ENCODE data around the gene AGBL1. TPM values are rescaled to one million over a fixed set of nuclear protein-coding genes. Genes with fewer than 3 reads are reported as not detected.

The AGBL1 gene
- total and polyA plus RNA-seq, 4 donors: not detected

DNA sequence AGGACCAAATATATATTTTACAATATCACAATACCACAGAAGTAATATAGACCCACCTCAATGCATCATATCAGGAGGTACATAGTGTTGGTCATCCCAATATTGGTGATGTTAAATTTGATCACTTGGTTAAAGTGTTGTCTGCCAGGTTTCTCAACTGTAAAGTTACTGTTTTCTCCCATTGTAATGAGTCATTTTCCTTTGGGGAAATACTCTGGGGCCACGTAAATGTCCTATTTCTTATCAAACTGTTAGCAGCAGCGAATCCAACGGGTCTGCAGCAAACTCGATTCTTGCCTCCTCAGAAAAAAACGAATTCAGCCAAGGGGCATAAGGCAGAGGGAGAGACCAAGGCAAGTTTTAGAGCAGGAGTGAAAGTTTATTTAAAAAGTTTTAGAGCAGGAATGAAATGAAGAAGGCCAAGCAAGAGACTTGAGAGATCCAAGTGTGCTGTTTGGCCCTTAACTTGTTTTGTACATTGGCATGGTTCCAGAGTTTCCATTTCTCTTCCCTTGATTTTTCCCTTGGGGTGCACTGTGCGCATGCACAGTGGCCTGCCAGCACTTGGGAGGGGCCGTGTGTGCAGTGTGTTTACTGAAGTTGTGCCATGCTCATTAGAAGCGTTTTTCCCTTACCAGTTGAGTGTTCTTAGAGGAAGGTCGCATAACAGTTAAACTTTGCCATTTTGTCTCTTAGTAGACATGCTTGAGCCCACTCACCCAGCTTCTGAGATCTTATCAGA lies 512.5 kb downstream of the AGBL1 start:
- Histone ChIP-seq H3K36me3 (ENCODE audit: control insufficient read depth in 4 of 4, insufficient read depth in 3 of 4, low read depth in 1 of 4, low read length in 3 of 4) (no peaks in the 10 kb centered on the region), H3K27me3 (ENCODE audit: control insufficient read depth in 4 of 4, insufficient read depth in 4 of 4, low read length in 3 of 4) (peaks cover 0 to 3% (median 0%) of the 10 kb centered on the region in 4 donors), H3K27ac (ENCODE audit: low read depth in 1 of 2, low read length in 2 of 2) (no peak overlapping the region), H3K4me1 (ENCODE audit: control insufficient read depth in 4 of 4, insufficient read depth in 4 of 4, low read length in 3 of 4) (no peaks in the 10 kb centered on the region), H3K4me3 (ENCODE audit: low read depth in 1 of 3, low read length in 3 of 3) (no peak overlapping the region), H3K9me3 (ENCODE audit: control insufficient read depth in 4 of 4, low read length in 3 of 4) (no peaks in the 10 kb centered on the region), H3K9ac (ENCODE audit: low read depth in 1 of 2, low read length in 2 of 2) (no peak overlapping the region)
- 58% methylated on average over 9 of the region's 9 CpGs for WGBS
- DNase-seq (ENCODE audit: low spot score): no peak
- TF ChIP-seq, protein P1, sequence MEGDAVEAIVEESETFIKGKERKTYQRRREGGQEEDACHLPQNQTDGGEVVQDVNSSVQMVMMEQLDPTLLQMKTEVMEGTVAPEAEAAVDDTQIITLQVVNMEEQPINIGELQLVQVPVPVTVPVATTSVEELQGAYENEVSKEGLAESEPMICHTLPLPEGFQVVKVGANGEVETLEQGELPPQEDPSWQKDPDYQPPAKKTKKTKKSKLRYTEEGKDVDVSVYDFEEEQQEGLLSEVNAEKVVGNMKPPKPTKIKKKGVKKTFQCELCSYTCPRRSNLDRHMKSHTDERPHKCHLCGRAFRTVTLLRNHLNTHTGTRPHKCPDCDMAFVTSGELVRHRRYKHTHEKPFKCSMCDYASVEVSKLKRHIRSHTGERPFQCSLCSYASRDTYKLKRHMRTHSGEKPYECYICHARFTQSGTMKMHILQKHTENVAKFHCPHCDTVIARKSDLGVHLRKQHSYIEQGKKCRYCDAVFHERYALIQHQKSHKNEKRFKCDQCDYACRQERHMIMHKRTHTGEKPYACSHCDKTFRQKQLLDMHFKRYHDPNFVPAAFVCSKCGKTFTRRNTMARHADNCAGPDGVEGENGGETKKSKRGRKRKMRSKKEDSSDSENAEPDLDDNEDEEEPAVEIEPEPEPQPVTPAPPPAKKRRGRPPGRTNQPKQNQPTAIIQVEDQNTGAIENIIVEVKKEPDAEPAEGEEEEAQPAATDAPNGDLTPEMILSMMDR (IDR thresholded peaks at IDR 0.05; ENCODE audit: low read depth, low read length, missing input control): no peak
- no peak for TF ChIP-seq FOXA1 (IDR thresholded peaks at IDR 0.05)
- TF ChIP-seq TAF1 (conservative IDR thresholded peaks at IDR 0.05): no peak
- TF ChIP-seq, protein P2, sequence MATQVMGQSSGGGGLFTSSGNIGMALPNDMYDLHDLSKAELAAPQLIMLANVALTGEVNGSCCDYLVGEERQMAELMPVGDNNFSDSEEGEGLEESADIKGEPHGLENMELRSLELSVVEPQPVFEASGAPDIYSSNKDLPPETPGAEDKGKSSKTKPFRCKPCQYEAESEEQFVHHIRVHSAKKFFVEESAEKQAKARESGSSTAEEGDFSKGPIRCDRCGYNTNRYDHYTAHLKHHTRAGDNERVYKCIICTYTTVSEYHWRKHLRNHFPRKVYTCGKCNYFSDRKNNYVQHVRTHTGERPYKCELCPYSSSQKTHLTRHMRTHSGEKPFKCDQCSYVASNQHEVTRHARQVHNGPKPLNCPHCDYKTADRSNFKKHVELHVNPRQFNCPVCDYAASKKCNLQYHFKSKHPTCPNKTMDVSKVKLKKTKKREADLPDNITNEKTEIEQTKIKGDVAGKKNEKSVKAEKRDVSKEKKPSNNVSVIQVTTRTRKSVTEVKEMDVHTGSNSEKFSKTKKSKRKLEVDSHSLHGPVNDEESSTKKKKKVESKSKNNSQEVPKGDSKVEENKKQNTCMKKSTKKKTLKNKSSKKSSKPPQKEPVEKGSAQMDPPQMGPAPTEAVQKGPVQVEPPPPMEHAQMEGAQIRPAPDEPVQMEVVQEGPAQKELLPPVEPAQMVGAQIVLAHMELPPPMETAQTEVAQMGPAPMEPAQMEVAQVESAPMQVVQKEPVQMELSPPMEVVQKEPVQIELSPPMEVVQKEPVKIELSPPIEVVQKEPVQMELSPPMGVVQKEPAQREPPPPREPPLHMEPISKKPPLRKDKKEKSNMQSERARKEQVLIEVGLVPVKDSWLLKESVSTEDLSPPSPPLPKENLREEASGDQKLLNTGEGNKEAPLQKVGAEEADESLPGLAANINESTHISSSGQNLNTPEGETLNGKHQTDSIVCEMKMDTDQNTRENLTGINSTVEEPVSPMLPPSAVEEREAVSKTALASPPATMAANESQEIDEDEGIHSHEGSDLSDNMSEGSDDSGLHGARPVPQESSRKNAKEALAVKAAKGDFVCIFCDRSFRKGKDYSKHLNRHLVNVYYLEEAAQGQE (IDR thresholded peaks at IDR 0.05): no peak
- no peak for TF ChIP-seq HNF4G (IDR thresholded peaks at IDR 0.05)
- TF ChIP-seq YY1 (IDR thresholded peaks at IDR 0.05): no peak
- TF ChIP-seq JUND (IDR thresholded peaks at IDR 0.05): no peak
- no peak for TF ChIP-seq SP1 (IDR thresholded peaks at IDR 0.05)
- TF ChIP-seq, protein P3, sequence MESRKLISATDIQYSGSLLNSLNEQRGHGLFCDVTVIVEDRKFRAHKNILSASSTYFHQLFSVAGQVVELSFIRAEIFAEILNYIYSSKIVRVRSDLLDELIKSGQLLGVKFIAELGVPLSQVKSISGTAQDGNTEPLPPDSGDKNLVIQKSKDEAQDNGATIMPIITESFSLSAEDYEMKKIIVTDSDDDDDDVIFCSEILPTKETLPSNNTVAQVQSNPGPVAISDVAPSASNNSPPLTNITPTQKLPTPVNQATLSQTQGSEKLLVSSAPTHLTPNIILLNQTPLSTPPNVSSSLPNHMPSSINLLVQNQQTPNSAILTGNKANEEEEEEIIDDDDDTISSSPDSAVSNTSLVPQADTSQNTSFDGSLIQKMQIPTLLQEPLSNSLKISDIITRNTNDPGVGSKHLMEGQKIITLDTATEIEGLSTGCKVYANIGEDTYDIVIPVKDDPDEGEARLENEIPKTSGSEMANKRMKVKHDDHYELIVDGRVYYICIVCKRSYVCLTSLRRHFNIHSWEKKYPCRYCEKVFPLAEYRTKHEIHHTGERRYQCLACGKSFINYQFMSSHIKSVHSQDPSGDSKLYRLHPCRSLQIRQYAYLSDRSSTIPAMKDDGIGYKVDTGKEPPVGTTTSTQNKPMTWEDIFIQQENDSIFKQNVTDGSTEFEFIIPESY (IDR thresholded peaks at IDR 0.05): no peak
- no peak for TF ChIP-seq GABPA (IDR thresholded peaks at IDR 0.05 in 1 of 2, conservative IDR thresholded peaks at IDR 0.05 in 1 of 2)
- no peak for TF ChIP-seq RAD21 (IDR thresholded peaks at IDR 0.05)
- no peak for TF ChIP-seq MAX (IDR thresholded peaks at IDR 0.05)
- TF ChIP-seq ATF3 (IDR thresholded peaks at IDR 0.05): no peak
- no peak for TF ChIP-seq RXRA (IDR thresholded peaks at IDR 0.05)
- TF ChIP-seq FOXA2 (IDR thresholded peaks at IDR 0.05): no peak
- no peak for TF ChIP-seq NR2F2 (IDR thresholded peaks at IDR 0.05)
- no peak for TF ChIP-seq HNF4A (conservative IDR thresholded peaks at IDR 0.05)
- no peak for TF ChIP-seq EGR1 (IDR thresholded peaks at IDR 0.05; ENCODE audit: low read depth in 2 of 2)
